Subcutaneous abdominal adipose tissue (tissue), 5 donors: ENCODE results near the gene ADGRL3.

Experiments
- H3K27ac ChIP-seq: one replicate; pipeline ENCODE4 v1.7.0; 2013; ENCODE audit warnings: low read depth, mild to moderate bottlenecking, inconsistent platforms, low read length, moderate library complexity
- H3K27me3 ChIP-seq, 5 donors: one replicate each; pipeline ENCODE4 v1.7.0; 2013; ENCODE audit warnings: low read length in 5 of 5, inconsistent platforms in 1 of 5; ENCODE audit not compliant: control insufficient read depth in 5 of 5, insufficient read depth in 4 of 5
- H3K36me3 ChIP-seq, 5 donors: one replicate each; pipeline ENCODE4 v1.7.0; 2013; ENCODE audit warnings: low read length in 5 of 5; ENCODE audit not compliant: control insufficient read depth in 5 of 5, insufficient read depth in 5 of 5
- H3K4me1 ChIP-seq, 5 donors: one replicate each; pipeline ENCODE4 v1.7.0; 2013; ENCODE audit warnings: low read length in 5 of 5, mild to moderate bottlenecking in 3 of 5, moderate library complexity in 1 of 5; ENCODE audit not compliant: control insufficient read depth in 5 of 5, insufficient read depth in 5 of 5
- H3K4me3 ChIP-seq, 5 donors: one replicate each; pipeline ENCODE4 v1.7.0; 2013; ENCODE audit warnings: low read length in 5 of 5, low read depth in 1 of 5
- H3K9ac ChIP-seq, 5 donors: one replicate each; pipeline ENCODE4 v1.7.0; 2013; ENCODE audit warnings: low read length in 5 of 5, mild to moderate bottlenecking in 4 of 5, moderate library complexity in 3 of 5
- H3K9me3 ChIP-seq, 5 donors: one replicate each; pipeline ENCODE4 v1.7.0; 2013; ENCODE audit warnings: low read length in 5 of 5; ENCODE audit not compliant: control insufficient read depth in 5 of 5
- donor health status: healthy.
- donor health status: healthy.
- donor health status: healthy.
- donor health status: healthy.
- donor health status: healthy.

The ADGRL3 gene

GRCh38 chr4:62077406-62077805 lies 877.3 kb downstream of the ADGRL3 start:
- Histone ChIP-seq H3K9ac (no peak overlapping the region), H3K27ac (no peak overlapping the region), H3K36me3 (no peaks in the 10 kb centered on the region), H3K4me3 (no peak overlapping the region), H3K27me3 (no peaks in the 10 kb centered on the region), H3K4me1 (no peaks in the 10 kb centered on the region), H3K9me3 (no peaks in the 10 kb centered on the region)

GRCh38 chr4:62080431-62080830 lies 880.3 kb downstream of the ADGRL3 start:
- H3K9ac ChIP-seq = no peak overlapping the region
- no peaks in the 10 kb centered on the region for H3K9me3 ChIP-seq
- H3K4me1 ChIP-seq = no peaks in the 10 kb centered on the region
- H3K36me3 ChIP-seq = no peaks in the 10 kb centered on the region
- no peak overlapping the region for H3K27ac ChIP-seq
- H3K4me3 ChIP-seq = no peak overlapping the region
- H3K27me3 ChIP-seq = no peaks in the 10 kb centered on the region

- Histone ChIP-seq H3K27ac (no peak overlapping the region), H3K9me3 (peaks cover 0 to 4% (median 0%) of the 10 kb centered on the region in 5 donors), H3K36me3 (no peaks in the 10 kb centered on the region), H3K27me3 (no peaks in the 10 kb centered on the region), H3K4me3 (no peak overlapping the region), H3K4me1 (no peaks in the 10 kb centered on the region), H3K9ac (no peak overlapping the region)
Observed at GRCh38 chr4:62087706-62088105, 887.6 kb downstream of the ADGRL3 start.

GRCh38 chr4:62093735-62094134 lies 893.6 kb downstream of the ADGRL3 start:
- Histone ChIP-seq H3K36me3 (no peaks in the 10 kb centered on the region), H3K9ac (no peak overlapping the region), H3K4me1 (no peaks in the 10 kb centered on the region), H3K27ac (no peak overlapping the region), H3K9me3 (peaks cover 0 to 4% (median 0%) of the 10 kb centered on the region in 5 donors), H3K4me3 (no peak overlapping the region), H3K27me3 (no peaks in the 10 kb centered on the region)

- Histone ChIP-seq H3K9me3 (peaks cover 0 to 4% (median 0%) of the 10 kb centered on the region in 5 donors), H3K36me3 (no peaks in the 10 kb centered on the region), H3K9ac (no peak overlapping the region), H3K4me1 (no peaks in the 10 kb centered on the region), H3K27me3 (no peaks in the 10 kb centered on the region), H3K4me3 (no peak overlapping the region), H3K27ac (no peak overlapping the region)
Observed at GRCh38 chr4:62096881-62097280, 896.8 kb downstream of the ADGRL3 start.

GRCh38 chr4:62115216-62115615 lies 915.1 kb downstream of the ADGRL3 start:
- H3K27ac ChIP-seq = no peak overlapping the region
- no peaks in the 10 kb centered on the region for H3K9me3 ChIP-seq
- no peaks in the 10 kb centered on the region for H3K27me3 ChIP-seq
- no peaks in the 10 kb centered on the region for H3K36me3 ChIP-seq
- no peak overlapping the region for H3K4me3 ChIP-seq
- H3K9ac ChIP-seq = no peak overlapping the region
- H3K4me1 ChIP-seq = no peaks in the 10 kb centered on the region

GRCh38 chr4:62117886-62118285 lies 917.8 kb downstream of the ADGRL3 start:
- Histone ChIP-seq H3K9me3 (no peaks in the 10 kb centered on the region), H3K27me3 (no peaks in the 10 kb centered on the region), H3K27ac (no peak overlapping the region), H3K4me3 (no peak overlapping the region), H3K4me1 (no peaks in the 10 kb centered on the region), H3K9ac (no peak overlapping the region), H3K36me3 (no peaks in the 10 kb centered on the region)

- H3K4me3 ChIP-seq = no peak overlapping the region
- H3K9ac ChIP-seq = no peak overlapping the region
- H3K36me3 ChIP-seq = no peaks in the 10 kb centered on the region
- no peaks in the 10 kb centered on the region for H3K4me1 ChIP-seq
- H3K27ac ChIP-seq = no peak overlapping the region
- no peaks in the 10 kb centered on the region for H3K27me3 ChIP-seq
- peaks cover 0 to 3% (median 0%) of the 10 kb centered on the region in 5 donors for H3K9me3 ChIP-seq
Observed at GRCh38 chr4:62118558-62118957, 918.4 kb downstream of the ADGRL3 start.

GRCh38 chr4:62119195-62119594 lies 919.1 kb downstream of the ADGRL3 start:
- peaks cover 0 to 5% (median 0%) of the 10 kb centered on the region in 5 donors for H3K9me3 ChIP-seq
- H3K27ac ChIP-seq = no peak overlapping the region
- no peaks in the 10 kb centered on the region for H3K4me1 ChIP-seq
- no peaks in the 10 kb centered on the region for H3K36me3 ChIP-seq
- H3K9ac ChIP-seq = no peak overlapping the region
- no peak overlapping the region for H3K4me3 ChIP-seq
- H3K27me3 ChIP-seq = no peaks in the 10 kb centered on the region

GRCh38 chr4:62126064-62126732 lies 926.1 kb downstream of the ADGRL3 start:
- no peaks in the 10 kb centered on the region for H3K27me3 ChIP-seq
- H3K4me3 ChIP-seq = no peak overlapping the region
- no peaks in the 10 kb centered on the region for H3K4me1 ChIP-seq
- no peaks in the 10 kb centered on the region for H3K36me3 ChIP-seq
- H3K9me3 ChIP-seq = peaks cover 0 to 7% (median 5%) of the 10 kb centered on the region in 5 donors
- no peak overlapping the region for H3K27ac ChIP-seq
- H3K9ac ChIP-seq = no peak overlapping the region
